KMS-11 (cell line): ENCODE data around the gene PKD1.

Source experiments
- H2AFZ ChIP-seq: fragments of 200-600 bp; sonication (generic); 2 replicates; pipeline ENCODE4 v1.6.1; 2016; ENCODE audit warnings: antibody characterized with exemption, mixed run types, low read depth
- H3K27ac ChIP-seq: fragments of 200-600 bp; sonication (generic); 2 replicates; pipeline ENCODE4 v1.6.1; 2016; ENCODE audit warnings: mild to moderate bottlenecking, mixed run types
- H3K27me3 ChIP-seq: fragments of 200-600 bp; sonication (generic); 2 replicates; pipeline ENCODE4 v1.6.1; 2017; ENCODE audit warnings: mild to moderate bottlenecking, low read depth, mixed run types, moderate library complexity; ENCODE audit not compliant: insufficient read depth
- H3K36me3 ChIP-seq: fragments of 200-600 bp; sonication (generic); 2 replicates; pipeline ENCODE4 v1.6.1; 2017; ENCODE audit warnings: mild to moderate bottlenecking, mixed run types; ENCODE audit not compliant: insufficient read depth
- H3K4me1 ChIP-seq: fragments of 200-600 bp; sonication (generic); 2 replicates; pipeline ENCODE4 v1.6.1; 2016; ENCODE audit warnings: mild to moderate bottlenecking, low read depth, mixed run types; ENCODE audit not compliant: poor library complexity, severe bottlenecking
- H3K4me2 ChIP-seq: fragments of 200-600 bp; sonication (generic); 2 replicates; pipeline ENCODE4 v1.7.0; 2016; ENCODE audit warnings: mild to moderate bottlenecking, mixed run types
- H3K4me3 ChIP-seq: fragments of 200-600 bp; sonication (generic); IDR thresholded peaks from 2 replicates; pipeline ENCODE4 v1.6.1; 2017; ENCODE audit warnings: low read depth, low read length, mixed read lengths; ENCODE audit not compliant: insufficient read depth
- H3K79me2 ChIP-seq: fragments of 200-600 bp; sonication (generic); 2 replicates; pipeline ENCODE4 v1.6.1; 2016; ENCODE audit warnings: low read depth, mixed run types; ENCODE audit not compliant: insufficient read depth
- H3K9ac ChIP-seq: fragments of 200-600 bp; sonication (generic); 2 replicates; pipeline ENCODE4 v1.6.1; 2016; ENCODE audit warnings: mild to moderate bottlenecking, mixed run types
- H4K20me1 ChIP-seq: fragments of 200-600 bp; sonication (generic); 2 replicates; pipeline ENCODE4 v1.6.1; 2016; ENCODE audit warnings: mild to moderate bottlenecking, mixed run types; ENCODE audit not compliant: insufficient read depth
- TF ChIP-seq, protein P1 (sequence below): fragments of 200-600 bp; sonication (generic); conservative IDR thresholded peaks from 2 replicates; pipeline ENCODE4 v1.6.1; 2017; ENCODE audit warnings: low read depth, mild to moderate bottlenecking, antibody characterized with exemption, low read length, moderate library complexity, mixed read lengths

Gene PKD1

DNA sequence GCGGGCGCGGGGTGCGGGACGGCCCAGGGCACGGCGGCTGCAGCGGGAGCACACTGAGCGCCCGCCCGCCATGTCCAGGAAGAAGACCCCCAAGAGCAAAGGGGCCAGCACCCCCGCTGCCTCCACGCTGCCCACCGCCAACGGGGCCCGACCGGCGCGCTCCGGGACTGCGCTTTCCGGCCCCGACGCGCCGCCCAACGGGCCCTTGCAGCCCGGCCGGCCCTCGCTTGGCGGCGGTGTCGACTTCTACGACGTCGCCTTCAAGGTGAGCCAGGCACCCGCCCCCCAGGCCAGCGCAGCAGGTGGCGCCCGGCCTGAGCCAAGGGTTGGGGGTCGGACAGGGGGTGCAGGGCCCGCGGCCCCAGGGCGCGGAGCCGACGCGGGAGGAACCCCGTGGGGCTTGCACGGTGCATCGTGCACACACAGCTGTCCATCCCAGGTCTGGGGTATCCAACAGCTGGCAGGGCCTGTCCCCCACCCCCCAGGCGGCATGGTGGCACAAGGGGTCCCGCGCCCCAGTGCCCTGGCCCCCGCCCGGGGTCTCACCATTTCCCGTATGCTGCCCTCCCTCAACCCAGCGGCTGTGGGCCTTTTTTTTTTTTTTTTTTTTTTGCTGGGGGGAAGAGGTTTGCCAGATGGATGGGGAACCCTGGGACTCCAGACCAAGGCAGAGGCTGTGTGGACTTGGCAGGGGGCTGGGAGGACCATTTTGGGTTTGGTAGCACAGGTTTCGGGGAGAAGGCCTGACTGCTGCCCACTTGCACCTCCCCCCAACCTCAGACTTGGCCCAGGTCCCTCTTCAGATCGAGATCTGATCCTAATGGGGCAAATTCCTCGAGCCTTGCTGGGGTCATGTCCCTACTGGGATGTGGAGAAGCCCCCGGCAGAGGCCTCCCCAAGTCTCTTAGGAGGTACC, 13.3 kb upstream of the PKD1 start:
- Histone ChIP-seq H3K36me3 (peaks cover 4% of the 10 kb centered on the region; the same call in 1 of the 2 replicates), H3K4me2 (peak overlapping the region; percentile 87), H3K4me3 (no peak overlapping the region), H4K20me1 (peaks cover 30% of the 10 kb centered on the region), H3K27ac (no peak overlapping the region), H3K27me3 (no peaks in the 10 kb centered on the region), H3K4me1 (peaks cover 53% of the 10 kb centered on the region), H2AFZ (peak overlapping the region; percentile 49), H3K9ac (peak overlapping the region; percentile 41; the same call in 1 of the 2 replicates), H3K79me2 (peaks cover 13% of the 10 kb centered on the region)
- TF ChIP-seq, protein P1, sequence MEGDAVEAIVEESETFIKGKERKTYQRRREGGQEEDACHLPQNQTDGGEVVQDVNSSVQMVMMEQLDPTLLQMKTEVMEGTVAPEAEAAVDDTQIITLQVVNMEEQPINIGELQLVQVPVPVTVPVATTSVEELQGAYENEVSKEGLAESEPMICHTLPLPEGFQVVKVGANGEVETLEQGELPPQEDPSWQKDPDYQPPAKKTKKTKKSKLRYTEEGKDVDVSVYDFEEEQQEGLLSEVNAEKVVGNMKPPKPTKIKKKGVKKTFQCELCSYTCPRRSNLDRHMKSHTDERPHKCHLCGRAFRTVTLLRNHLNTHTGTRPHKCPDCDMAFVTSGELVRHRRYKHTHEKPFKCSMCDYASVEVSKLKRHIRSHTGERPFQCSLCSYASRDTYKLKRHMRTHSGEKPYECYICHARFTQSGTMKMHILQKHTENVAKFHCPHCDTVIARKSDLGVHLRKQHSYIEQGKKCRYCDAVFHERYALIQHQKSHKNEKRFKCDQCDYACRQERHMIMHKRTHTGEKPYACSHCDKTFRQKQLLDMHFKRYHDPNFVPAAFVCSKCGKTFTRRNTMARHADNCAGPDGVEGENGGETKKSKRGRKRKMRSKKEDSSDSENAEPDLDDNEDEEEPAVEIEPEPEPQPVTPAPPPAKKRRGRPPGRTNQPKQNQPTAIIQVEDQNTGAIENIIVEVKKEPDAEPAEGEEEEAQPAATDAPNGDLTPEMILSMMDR: no peak

DNA sequence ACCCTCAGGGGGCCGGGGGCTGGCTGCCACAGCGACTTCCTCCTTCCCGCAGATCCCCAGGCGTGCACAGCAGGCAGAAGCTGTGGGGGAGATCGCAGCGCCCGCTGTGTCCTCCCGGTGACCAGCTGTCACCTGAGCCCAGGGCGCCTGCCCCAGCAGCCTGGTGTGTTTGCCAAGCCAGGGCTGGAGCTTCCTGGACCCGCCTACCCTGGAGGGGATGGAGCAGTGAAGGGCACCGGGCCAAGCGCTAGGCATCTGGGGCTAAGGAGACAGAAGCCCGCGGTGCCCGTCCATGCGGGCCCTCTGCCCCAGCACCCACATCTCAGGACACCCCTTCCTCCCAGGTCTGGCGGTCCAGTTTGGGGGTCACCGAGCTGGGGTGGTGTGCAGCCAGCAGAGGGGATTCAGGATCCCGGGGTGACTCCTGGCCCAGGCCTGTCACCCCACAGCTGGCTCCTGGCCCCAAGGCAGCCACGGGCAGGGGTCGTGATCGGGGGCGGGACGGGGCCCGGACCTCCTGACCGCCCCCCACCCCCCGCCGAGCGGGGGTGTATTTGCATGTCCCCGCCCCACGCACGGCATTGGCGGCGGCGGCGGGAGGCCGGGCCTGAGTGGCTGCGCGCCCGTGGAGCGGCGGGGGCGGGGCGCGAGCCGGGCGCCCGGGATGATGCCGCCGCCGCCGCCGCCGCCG, 12.4 kb upstream of the PKD1 start, which contains the start of gene RAB26:
Gene RAB26, plus strand, starts transcription at position 645 of the 691 bp plus-strand sequence. CDS start 159 bp downstream, outside the sequence.
- Histone ChIP-seq H3K9ac (peak within 1 kb of the TSS; percentile 41; the same call in 1 of the 2 replicates), H3K4me1 (peaks cover 46% of the 10 kb centered on the region), H3K4me3 (no peak within 1 kb of the TSS), H2AFZ (peak within 1 kb of the TSS; percentile 64), H3K27me3 (no peaks in the 10 kb centered on the region), H3K27ac (no peak within 1 kb of the TSS), H4K20me1 (peaks cover 21% of the 10 kb centered on the region), H3K79me2 (peaks cover 4% of the 10 kb centered on the region), H3K36me3 (no peaks in the 10 kb centered on the region), H3K4me2 (peak within 1 kb of the TSS; percentile 87)
- TF ChIP-seq, protein P1: no peak

DNA sequence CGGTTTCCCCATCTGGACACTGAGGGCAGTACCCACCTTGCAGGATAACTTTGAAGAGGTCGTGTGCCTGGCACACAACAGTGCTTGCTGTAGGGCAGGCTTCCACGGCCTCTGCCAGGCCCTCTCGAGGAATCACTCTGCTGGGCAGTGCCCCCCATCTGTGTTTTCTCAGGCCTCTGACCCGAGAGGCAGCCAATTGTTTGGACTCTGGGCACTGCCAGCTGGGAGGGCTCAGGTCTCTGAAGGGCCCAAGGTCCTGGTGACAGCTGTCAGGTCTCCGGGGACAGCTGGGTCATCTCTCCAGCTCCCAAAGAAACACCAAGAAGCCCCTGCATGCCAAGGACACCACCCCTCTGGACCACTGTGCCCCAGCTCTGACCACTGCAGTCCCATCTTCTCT, 11.7 kb upstream of the PKD1 start:
- no peak overlapping the region for H3K27ac ChIP-seq
- no peak overlapping the region for H3K4me3 ChIP-seq
- no peak overlapping the region; the same call in 1 of the 2 replicates for H2AFZ ChIP-seq
- no peak overlapping the region for H3K9ac ChIP-seq
- H3K4me1 ChIP-seq: peaks cover 38% of the 10 kb centered on the region
- H3K79me2 ChIP-seq: no peaks in the 10 kb centered on the region
- peaks cover 15% of the 10 kb centered on the region for H4K20me1 ChIP-seq
- H3K36me3 ChIP-seq: no peaks in the 10 kb centered on the region
- TF ChIP-seq, protein P1: no peak
- H3K27me3 ChIP-seq: no peaks in the 10 kb centered on the region
- no peak overlapping the region for H3K4me2 ChIP-seq

DNA sequence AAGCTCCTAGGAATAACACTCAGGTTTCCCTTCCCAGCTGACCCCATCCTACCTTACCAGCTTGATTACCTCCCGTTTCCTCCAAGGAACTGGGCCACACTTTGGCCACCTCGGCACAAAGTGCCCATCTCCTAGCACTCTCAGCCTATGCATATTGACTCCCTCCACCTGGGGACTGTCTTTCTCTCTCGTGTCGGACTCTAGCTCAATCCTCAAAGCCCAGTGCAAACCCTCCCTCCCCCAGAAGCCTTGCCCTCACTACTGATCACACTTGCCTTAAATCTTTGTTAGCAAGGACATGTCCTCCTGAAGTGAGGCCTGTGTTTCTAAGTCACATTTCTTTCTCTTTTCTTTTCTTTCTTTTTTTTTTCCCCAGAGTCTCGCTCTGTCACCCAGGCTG, 10.1 kb upstream of the PKD1 start:
- Histone ChIP-seq H3K4me2 (no peak overlapping the region), H4K20me1 (peaks cover 1% of the 10 kb centered on the region; the same call in 1 of the 2 replicates), H3K79me2 (no peaks in the 10 kb centered on the region), H3K4me3 (no peak overlapping the region), H3K36me3 (no peaks in the 10 kb centered on the region), H3K9ac (no peak overlapping the region), H3K4me1 (peaks cover 26% of the 10 kb centered on the region), H3K27me3 (no peaks in the 10 kb centered on the region), H2AFZ (no peak overlapping the region), H3K27ac (no peak overlapping the region)
- TF ChIP-seq, protein P1: no peak
